Memory B cell (primary cell): ENCODE results near the gene FAXDC2.

Experiments
- ATAC-seq: fragments of 150-1000 bp; cut with Tn5 transposase; 2 replicates; pipeline ENCODE4 v1.10.0; 2021; ENCODE audit warnings: low read depth, mild to moderate bottlenecking, moderate library complexity
- DNase-seq, 2 donors: peaks; one replicate each; pipeline ENCODE4 v3.0.0; 2022; ENCODE audit warnings: low spot score in 2 of 2
- H3K27ac Mint-ChIP-seq: one replicate; pipeline ENCODE4 v1.8.0; 2022; ENCODE audit warnings: mild to moderate bottlenecking, moderate library complexity, mixed read lengths
- H3K27me3 Mint-ChIP-seq: one replicate; pipeline ENCODE4 v1.8.0; 2022; ENCODE audit warnings: mixed read lengths
- H3K36me3 Mint-ChIP-seq: one replicate; pipeline ENCODE4 v1.8.0; 2022; ENCODE audit warnings: mild to moderate bottlenecking, mixed read lengths
- H3K4me1 Mint-ChIP-seq: one replicate; pipeline ENCODE4 v1.8.0; 2022; ENCODE audit warnings: mixed read lengths
- H3K4me3 Mint-ChIP-seq: one replicate; pipeline ENCODE4 v1.8.0; 2022; ENCODE audit warnings: mild to moderate bottlenecking, moderate library complexity, mixed read lengths
- H3K9me3 Mint-ChIP-seq: one replicate; pipeline ENCODE4 v1.8.0; 2022; ENCODE audit warnings: mixed read lengths

Gene FAXDC2

GRCh38 chr5:154788212-154788611 is 62.2 kb downstream of the FAXDC2 start:
- ATAC-seq: no peak
- no peak for DNase-seq
- peaks cover 59% of the 10 kb centered on the region for H3K4me1 Mint-ChIP-seq
- H3K4me3 Mint-ChIP-seq: no peak overlapping the region
- peaks cover 13% of the 10 kb centered on the region for H3K36me3 Mint-ChIP-seq
- H3K27ac Mint-ChIP-seq: peak overlapping the region; percentile 77
- no peaks in the 10 kb centered on the region for H3K9me3 Mint-ChIP-seq
- H3K27me3 Mint-ChIP-seq: no peaks in the 10 kb centered on the region

GRCh38 chr5:154786414-154786813 is 64.0 kb downstream of the FAXDC2 start:
- peaks cover 65% of the 10 kb centered on the region for H3K4me1 Mint-ChIP-seq
- no peaks in the 10 kb centered on the region for H3K9me3 Mint-ChIP-seq
- no peaks in the 10 kb centered on the region for H3K27me3 Mint-ChIP-seq
- ATAC-seq: no peak
- H3K36me3 Mint-ChIP-seq: peaks cover 5% of the 10 kb centered on the region
- H3K4me3 Mint-ChIP-seq: no peak overlapping the region
- H3K27ac Mint-ChIP-seq: peak overlapping the region; percentile 41
- no peak for DNase-seq

- ATAC-seq (no peak), DNase-seq (no peak)
Observed at GRCh38 chr5:154784856-154785255, 65.5 kb downstream of the FAXDC2 start.

DNA sequence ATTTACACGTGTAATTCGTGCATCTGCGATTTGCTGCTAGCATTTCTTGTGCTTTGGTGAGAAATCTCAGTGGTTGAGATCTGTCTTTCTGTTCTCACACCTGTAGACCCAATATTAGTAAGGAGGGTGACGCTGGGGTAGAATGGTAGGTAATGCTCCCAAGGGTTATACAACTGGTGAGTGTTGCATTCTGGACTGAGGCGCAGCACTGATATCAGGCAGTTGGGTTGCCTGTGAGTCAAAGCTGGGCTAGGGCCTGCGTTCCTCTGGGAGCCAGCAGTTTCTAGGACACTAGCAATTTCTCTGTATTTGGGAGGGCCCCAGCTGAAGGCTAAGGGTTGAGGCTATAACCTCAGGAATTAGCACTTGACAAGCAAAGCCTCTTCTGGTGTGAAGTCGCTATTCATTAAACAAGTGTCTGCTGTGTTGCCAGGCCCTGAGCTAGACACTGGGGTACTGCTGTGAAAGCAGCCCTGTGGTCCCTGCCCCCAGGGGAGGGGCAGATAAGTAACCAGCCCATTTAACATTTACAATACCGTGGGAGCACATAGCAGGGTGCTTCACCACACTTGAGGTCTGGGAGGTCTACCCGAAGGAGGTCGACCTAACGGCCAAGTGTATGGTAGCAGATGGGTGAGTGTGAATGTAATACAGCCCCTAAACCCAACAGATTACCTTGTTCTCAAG is 66.5 kb downstream of the FAXDC2 start:
- DNase-seq: no peak
- no peak for ATAC-seq
- no peaks in the 10 kb centered on the region for H3K27me3 Mint-ChIP-seq
- peaks cover 3% of the 10 kb centered on the region for H3K36me3 Mint-ChIP-seq
- peaks cover 67% of the 10 kb centered on the region for H3K4me1 Mint-ChIP-seq
- no peak overlapping the region for H3K4me3 Mint-ChIP-seq
- H3K27ac Mint-ChIP-seq: peak overlapping the region; percentile 88
- H3K9me3 Mint-ChIP-seq: no peaks in the 10 kb centered on the region

More at GRCh38 chr5:154784856-154785255, 65.5 kb downstream of the FAXDC2 start:
- Mint-ChIP-seq H3K9me3 (no peaks in the 10 kb centered on the region), H3K4me1 (peaks cover 61% of the 10 kb centered on the region), H3K4me3 (no peak overlapping the region), H3K36me3 (peaks cover 3% of the 10 kb centered on the region), H3K27me3 (no peaks in the 10 kb centered on the region), H3K27ac (peak overlapping the region; percentile 88)

GRCh38 chr5:154782812-154783592 is 67.4 kb downstream of the FAXDC2 start:
- Mint-ChIP-seq H3K36me3 (peaks cover 3% of the 10 kb centered on the region), H3K9me3 (no peaks in the 10 kb centered on the region), H3K27me3 (no peaks in the 10 kb centered on the region), H3K4me1 (peaks cover 64% of the 10 kb centered on the region), H3K4me3 (no peak overlapping the region), H3K27ac (peak overlapping the region; percentile 63)
- ATAC-seq (no peak), DNase-seq (no peak)

- ATAC-seq (no peak), DNase-seq (no peak)
- H3K9me3 Mint-ChIP-seq: no peaks in the 10 kb centered on the region
- no peak overlapping the region for H3K4me3 Mint-ChIP-seq
- H3K4me1 Mint-ChIP-seq: peaks cover 62% of the 10 kb centered on the region
- peaks cover 3% of the 10 kb centered on the region for H3K36me3 Mint-ChIP-seq
- peak overlapping the region; percentile 63 for H3K27ac Mint-ChIP-seq
- H3K27me3 Mint-ChIP-seq: no peaks in the 10 kb centered on the region
Observed at GRCh38 chr5:154782326-154782725, 68.1 kb downstream of the FAXDC2 start.

DNA sequence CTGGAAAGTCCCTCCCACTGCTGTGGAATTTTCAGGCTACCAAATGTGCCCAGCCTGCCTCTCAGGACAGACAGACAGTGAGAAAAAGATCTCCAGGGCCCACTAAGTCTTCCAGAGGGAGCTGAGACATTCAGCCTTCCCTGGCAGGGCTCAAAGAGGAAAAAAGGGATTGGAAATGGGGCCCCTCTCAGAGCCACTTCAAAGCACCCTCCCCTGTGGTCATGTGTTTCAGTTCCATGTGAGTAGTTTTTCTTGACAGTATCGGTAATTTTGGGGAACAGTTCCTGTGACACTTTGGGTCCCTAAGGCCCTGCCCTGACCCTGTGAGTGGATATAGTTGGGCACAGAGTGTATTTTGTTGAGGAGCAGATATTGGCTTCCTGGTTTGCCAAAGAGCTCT is 70.3 kb downstream of the FAXDC2 start:
- Mint-ChIP-seq H3K9me3 (no peaks in the 10 kb centered on the region), H3K27ac (peak overlapping the region; percentile 81), H3K4me3 (no peak overlapping the region), H3K36me3 (peaks cover 3% of the 10 kb centered on the region), H3K27me3 (no peaks in the 10 kb centered on the region), H3K4me1 (peaks cover 52% of the 10 kb centered on the region)
- DNase-seq: no peak
- ATAC-seq: peak; percentile 38

- H3K36me3 Mint-ChIP-seq: peaks cover 2% of the 10 kb centered on the region
- no peak overlapping the region for H3K4me3 Mint-ChIP-seq
Observed at GRCh38 chr5:154779105-154779504, 71.3 kb downstream of the FAXDC2 start.

DNA sequence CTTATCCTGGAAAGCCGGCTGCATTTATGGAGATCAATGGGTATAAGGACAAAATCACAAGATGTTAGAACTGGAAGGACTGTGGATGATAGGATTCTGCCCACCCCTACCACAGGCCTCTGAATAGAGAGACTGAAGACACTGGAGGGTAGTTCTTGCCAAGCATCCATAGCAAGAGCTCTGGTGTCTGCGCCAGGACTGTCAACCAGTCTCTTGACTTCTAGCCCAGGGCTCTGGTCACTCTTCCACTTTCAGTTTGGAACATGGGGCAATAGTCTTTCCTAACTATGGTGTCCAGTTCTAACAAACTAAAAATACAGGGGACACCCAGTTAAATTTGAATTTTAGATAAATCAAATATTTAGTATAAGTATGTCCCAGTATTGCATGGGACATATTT is 71.9 kb downstream of the FAXDC2 start:
- no peaks in the 10 kb centered on the region for H3K9me3 Mint-ChIP-seq
- H3K27me3 Mint-ChIP-seq: no peaks in the 10 kb centered on the region
- H3K36me3 Mint-ChIP-seq: peaks cover 2% of the 10 kb centered on the region
- H3K4me1 Mint-ChIP-seq: peaks cover 46% of the 10 kb centered on the region
- H3K27ac Mint-ChIP-seq: no peak overlapping the region
- H3K4me3 Mint-ChIP-seq: no peak overlapping the region
- ATAC-seq: no peak
- DNase-seq: no peak

More at GRCh38 chr5:154779105-154779504, 71.3 kb downstream of the FAXDC2 start:
- DNase-seq (no peak), ATAC-seq (no peak)
- Mint-ChIP-seq H3K9me3 (no peaks in the 10 kb centered on the region), H3K27ac (no peak overlapping the region), H3K27me3 (no peaks in the 10 kb centered on the region), H3K4me1 (peaks cover 49% of the 10 kb centered on the region)

DNA sequence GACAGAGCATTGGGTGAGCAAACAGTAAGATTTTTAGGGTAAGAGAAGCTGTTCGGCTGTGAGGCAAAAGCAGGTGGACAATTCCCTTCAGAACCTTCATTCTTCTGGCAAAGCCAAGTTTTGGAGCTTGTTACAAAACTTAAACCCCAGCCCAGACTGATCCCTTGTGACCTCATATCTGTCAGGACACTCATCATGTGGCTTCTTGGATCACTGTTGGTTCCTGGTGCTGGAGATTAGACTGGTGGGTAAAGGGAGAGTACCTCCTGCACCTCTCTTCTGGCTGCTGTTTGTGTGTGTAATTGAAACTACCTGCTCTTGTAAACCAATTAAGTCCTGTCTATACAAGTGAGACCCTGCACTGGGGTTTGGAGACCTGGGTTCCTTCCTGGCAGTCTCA is 74.2 kb downstream of the FAXDC2 start:
- no peaks in the 10 kb centered on the region for H3K9me3 Mint-ChIP-seq
- H3K27ac Mint-ChIP-seq: no peak overlapping the region
- H3K36me3 Mint-ChIP-seq: peaks cover 2% of the 10 kb centered on the region
- ATAC-seq (no peak), DNase-seq (no peak)
- no peaks in the 10 kb centered on the region for H3K27me3 Mint-ChIP-seq
- H3K4me3 Mint-ChIP-seq: no peak overlapping the region
- H3K4me1 Mint-ChIP-seq: peaks cover 42% of the 10 kb centered on the region

DNA sequence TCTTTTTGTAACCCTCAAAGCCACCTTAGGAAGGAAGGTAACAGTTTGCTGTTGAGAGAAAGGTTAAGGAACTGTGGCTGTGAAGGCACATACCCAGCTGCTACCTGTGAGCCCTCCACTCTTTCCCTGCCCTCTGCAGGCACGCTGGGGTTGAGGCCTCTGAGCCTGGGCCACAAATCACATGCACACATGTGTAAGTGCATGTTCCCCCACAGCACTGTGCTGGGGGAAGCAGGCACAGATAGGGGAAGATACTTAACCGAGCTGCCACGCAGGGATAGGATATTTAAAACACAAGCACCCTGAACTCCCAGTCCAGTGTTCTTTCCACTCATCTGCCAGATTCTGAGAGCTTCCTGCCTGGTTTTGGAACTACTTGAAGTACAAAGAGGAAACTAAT is 77.1 kb downstream of the FAXDC2 start:
- DNase-seq (no peak), ATAC-seq (no peak)
- Mint-ChIP-seq H3K4me3 (no peak overlapping the region), H3K36me3 (peaks cover 2% of the 10 kb centered on the region), H3K27ac (peak overlapping the region; percentile 73), H3K27me3 (no peaks in the 10 kb centered on the region), H3K9me3 (no peaks in the 10 kb centered on the region), H3K4me1 (peaks cover 53% of the 10 kb centered on the region)

DNA sequence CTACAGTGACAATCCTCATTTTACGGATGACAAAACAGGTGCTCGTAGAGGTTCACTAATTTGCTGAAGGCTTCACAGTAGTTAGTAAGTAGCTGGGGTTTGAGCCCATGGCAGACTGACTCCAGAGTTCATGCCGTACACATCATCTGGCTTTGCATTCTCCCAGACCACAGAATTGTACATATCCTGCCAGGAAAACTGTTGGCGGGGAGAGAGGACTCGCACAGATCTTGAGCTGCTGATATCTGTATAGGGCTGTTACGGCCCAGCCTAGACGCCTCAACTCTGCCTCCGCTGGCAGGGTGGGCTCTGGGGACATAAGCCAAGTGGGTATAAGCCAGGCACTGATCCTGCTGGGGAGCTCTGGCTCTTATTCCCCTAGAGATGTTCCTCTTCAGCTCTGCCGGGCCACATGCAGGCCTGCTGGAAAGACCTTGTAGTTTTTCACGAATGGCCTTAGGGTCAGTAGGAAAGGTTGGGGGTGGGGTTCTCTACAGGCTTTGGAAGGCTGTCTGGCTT is 79.0 kb downstream of the FAXDC2 start:
- ATAC-seq (no peak), DNase-seq (no peak)
- H3K4me3 Mint-ChIP-seq: peak overlapping the region; percentile 21
- H3K9me3 Mint-ChIP-seq: no peaks in the 10 kb centered on the region
- peak overlapping the region; percentile 79 for H3K27ac Mint-ChIP-seq
- peaks cover 2% of the 10 kb centered on the region for H3K36me3 Mint-ChIP-seq
- H3K4me1 Mint-ChIP-seq: peaks cover 65% of the 10 kb centered on the region
- H3K27me3 Mint-ChIP-seq: no peaks in the 10 kb centered on the region

- Mint-ChIP-seq H3K9me3 (no peaks in the 10 kb centered on the region), H3K27me3 (no peaks in the 10 kb centered on the region), H3K4me1 (peaks cover 70% of the 10 kb centered on the region), H3K27ac (peak overlapping the region; percentile 79), H3K4me3 (peak overlapping the region; percentile 65), H3K36me3 (peaks cover 2% of the 10 kb centered on the region)
- DNase-seq (no peak), ATAC-seq (peak; percentile 86)
Observed at GRCh38 chr5:154770111-154770510, 80.3 kb downstream of the FAXDC2 start.
